ENCODE results near the gene ZNHIT6. TPM values are rescaled to one million over a fixed set of nuclear protein-coding genes. Genes with fewer than 3 reads are reported as not detected.
"Not testable (repeated sequence)": the region's sequence is repeated elsewhere in the genome, so short reads cannot be mapped to it uniquely, and the experiment has no call there.

ZNHIT6 gene
- total and polyA plus RNA-seq, 5 donors from 2014 or later = 14.5 to 20.3 (median 16.4) TPM

DNA sequence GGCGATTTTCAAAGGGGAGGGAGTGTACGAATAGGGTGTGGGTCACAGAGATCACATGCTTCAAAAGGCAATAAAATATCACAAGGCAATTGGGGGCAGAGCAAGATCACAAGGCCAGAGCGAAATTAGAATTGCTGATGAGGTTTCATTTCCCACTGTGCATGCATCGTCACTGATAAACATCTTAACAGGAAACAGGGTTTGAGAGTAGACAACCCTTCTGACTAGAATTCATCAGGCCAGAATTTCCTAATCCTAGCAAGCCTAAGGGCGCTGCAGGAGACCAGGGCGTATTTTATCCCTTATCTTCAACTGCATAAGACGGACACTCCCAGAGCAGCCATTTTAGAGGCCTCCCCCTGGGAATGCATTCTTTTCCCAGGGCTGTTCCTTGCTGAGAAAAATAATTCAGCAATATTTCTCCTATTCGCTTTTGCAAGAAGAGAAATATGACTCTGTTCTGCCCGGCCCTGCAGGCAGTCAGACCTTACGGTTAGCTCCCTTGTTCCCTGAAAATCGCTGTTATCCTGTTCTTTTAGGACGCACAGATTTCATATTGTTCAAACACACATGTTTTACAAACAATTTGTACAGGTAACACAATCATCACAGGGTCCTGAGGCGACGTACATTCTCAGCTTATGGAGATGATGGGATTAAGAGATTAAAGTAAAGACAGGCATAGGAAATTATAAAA, 6.3 kb upstream of the ZNHIT6 start:
- H3K36me3 ChIP-seq (ENCODE audit: control insufficient read depth, insufficient read depth, low read length); H3K4me3 Mint-ChIP-seq; H3K9me3 ChIP-seq (ENCODE audit: control insufficient read depth in 2 of 2, low read length in 2 of 2); H3K36me3 Mint-ChIP-seq; H3K4me1 ChIP-seq (ENCODE audit: control insufficient read depth, insufficient read depth, low read length, poor library complexity, severe bottlenecking); H3K27ac ChIP-seq (ENCODE audit: insufficient read depth, low read length, poor library complexity, severe bottlenecking); ATAC-seq (ENCODE audit: low read depth in 2 of 2); H3K27me3 ChIP-seq (ENCODE audit: control insufficient read depth, insufficient read depth, low read length); H3K27ac Mint-ChIP-seq; H3K4me1 Mint-ChIP-seq; H3K4me3 ChIP-seq (ENCODE audit: low read depth, low read length): not testable (repeated sequence)
- peaks cover 26% of the 10 kb centered on the region for H3K27me3 Mint-ChIP-seq
- peak in 1 of 3 donors; percentile 12 for DNase-seq
- peaks cover 0 to 19% (median 5%) of the 10 kb centered on the region in 7 donors for H3K9me3 Mint-ChIP-seq

DNA sequence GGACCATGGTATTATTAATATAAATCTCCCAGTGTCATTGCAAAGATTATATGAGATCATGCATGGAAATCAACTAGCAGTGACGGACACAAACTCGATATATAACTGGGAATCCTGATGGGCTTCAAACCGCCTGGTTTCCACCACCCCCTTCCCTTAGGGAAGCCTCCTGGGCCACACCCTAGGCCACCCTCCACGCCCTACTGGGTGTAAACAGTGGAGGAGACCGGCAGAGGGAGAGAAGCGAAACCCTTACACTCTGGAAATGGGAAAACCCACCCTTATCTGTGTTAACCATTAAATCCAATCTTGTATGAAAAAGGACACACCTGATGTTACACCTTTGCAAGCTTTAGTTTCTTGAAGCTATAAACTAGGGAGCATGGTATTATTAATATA, 595 bp upstream of the ZNHIT6 start:
- Mint-ChIP-seq H3K4me1 (peaks cover 7 to 23% (median 17%) of the 10 kb centered on the region in 4 donors), H3K27me3 (peaks cover 6% of the 10 kb centered on the region), H3K27ac (no peak overlapping the region), H3K9me3 (peaks cover 0 to 3% (median 0%) of the 10 kb centered on the region in 7 donors), H3K36me3 (peaks cover 21% of the 10 kb centered on the region), H3K4me3 (no peak overlapping the region)
- Histone ChIP-seq H3K27me3 (ENCODE audit: control insufficient read depth, insufficient read depth, low read length) (peaks cover 5% of the 10 kb centered on the region), H3K27ac (ENCODE audit: insufficient read depth, low read length, poor library complexity, severe bottlenecking) (peak overlapping the region; percentile 69), H3K4me3 (ENCODE audit: low read depth, low read length) (peak overlapping the region; percentile 98), H3K36me3 (ENCODE audit: control insufficient read depth, insufficient read depth, low read length) (peaks cover 12% of the 10 kb centered on the region), H3K4me1 (ENCODE audit: control insufficient read depth, insufficient read depth, low read length, poor library complexity, severe bottlenecking) (peaks cover 23% of the 10 kb centered on the region), H3K9me3 (ENCODE audit: control insufficient read depth in 2 of 2, low read length in 2 of 2) (peaks cover 0 to 3% of the 10 kb centered on the region in 2 experiments)
- DNase-seq (no peak), ATAC-seq (ENCODE audit: low read depth in 2 of 2) (no peak)

DNA sequence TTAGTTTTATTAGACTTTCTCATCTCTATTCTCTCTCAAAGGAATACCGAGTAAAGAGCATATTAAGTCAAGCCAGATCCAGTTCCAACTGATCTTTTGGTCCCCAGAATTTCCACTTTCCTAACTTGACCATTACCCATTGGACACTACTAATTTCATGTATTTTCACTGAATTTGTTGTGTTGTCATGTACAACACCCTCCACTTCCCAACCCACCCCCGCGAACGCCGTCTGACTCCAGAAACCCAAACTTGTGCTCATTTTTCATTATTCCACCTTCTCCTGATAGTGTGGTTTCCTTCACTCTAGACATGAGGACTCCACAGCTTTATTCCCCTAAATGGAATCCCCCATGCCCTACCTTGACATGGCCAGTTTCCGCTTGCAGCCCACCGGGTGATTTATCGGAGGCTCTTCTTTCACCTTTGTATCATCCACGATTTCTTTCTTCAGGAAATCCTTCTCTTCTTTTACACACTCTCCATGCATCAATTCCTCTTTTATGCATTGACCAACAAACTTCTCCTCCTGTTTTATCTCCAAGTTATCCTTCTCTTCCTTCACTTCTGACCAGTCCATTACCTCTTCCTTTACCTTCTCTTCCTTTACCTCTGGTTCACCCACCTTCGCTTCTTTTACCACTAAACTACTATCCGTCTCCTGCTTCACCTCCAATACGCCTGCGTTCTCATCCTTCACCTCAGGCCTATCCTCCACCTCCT, 805 bp downstream of the ZNHIT6 start:
- Histone ChIP-seq H3K9me3 (ENCODE audit: control insufficient read depth in 2 of 2, low read length in 2 of 2) (no peaks in the 10 kb centered on the region), H3K4me1 (ENCODE audit: control insufficient read depth, insufficient read depth, low read length, poor library complexity, severe bottlenecking) (peaks cover 23% of the 10 kb centered on the region), H3K4me3 (ENCODE audit: low read depth, low read length) (peak overlapping the region; percentile 98), H3K36me3 (ENCODE audit: control insufficient read depth, insufficient read depth, low read length) (peaks cover 18% of the 10 kb centered on the region), H3K27ac (ENCODE audit: insufficient read depth, low read length, poor library complexity, severe bottlenecking) (peak overlapping the region; percentile 69), H3K27me3 (ENCODE audit: control insufficient read depth, insufficient read depth, low read length) (no peaks in the 10 kb centered on the region)
- ATAC-seq (ENCODE audit: low read depth in 2 of 2) = no peak
- no peaks in the 10 kb centered on the region for H3K27me3 Mint-ChIP-seq
- H3K27ac Mint-ChIP-seq = no peak overlapping the region
- H3K9me3 Mint-ChIP-seq = peaks cover 0 to 2% (median 0%) of the 10 kb centered on the region in 7 donors
- no peak for DNase-seq
- no peak overlapping the region for H3K4me3 Mint-ChIP-seq
- H3K36me3 Mint-ChIP-seq = peaks cover 28% of the 10 kb centered on the region
- peaks cover 11 to 35% (median 27%) of the 10 kb centered on the region in 4 donors for H3K4me1 Mint-ChIP-seq

- ATAC-seq (ENCODE audit: low read depth in 2 of 2) (no peak), DNase-seq (no peak)
- Mint-ChIP-seq H3K27ac (peak overlapping the region in 2 of 3 donors; percentile 0 to 10), H3K27me3 (no peaks in the 10 kb centered on the region), H3K4me1 (peaks cover 15 to 41% (median 31%) of the 10 kb centered on the region in 4 donors), H3K4me3 (peak overlapping the region in 3 of 4 donors; percentile 38 to 53 (median 49)), H3K36me3 (peaks cover 36% of the 10 kb centered on the region), H3K9me3 (peaks cover 0 to 2% (median 0%) of the 10 kb centered on the region in 7 donors)
- Histone ChIP-seq H3K9me3 (ENCODE audit: control insufficient read depth in 2 of 2, low read length in 2 of 2) (no peaks in the 10 kb centered on the region), H3K4me3 (ENCODE audit: low read depth, low read length) (peak overlapping the region; percentile 98), H3K36me3 (ENCODE audit: control insufficient read depth, insufficient read depth, low read length) (peaks cover 32% of the 10 kb centered on the region), H3K4me1 (ENCODE audit: control insufficient read depth, insufficient read depth, low read length, poor library complexity, severe bottlenecking) (peaks cover 23% of the 10 kb centered on the region), H3K27me3 (ENCODE audit: control insufficient read depth, insufficient read depth, low read length) (no peaks in the 10 kb centered on the region), H3K27ac (ENCODE audit: insufficient read depth, low read length, poor library complexity, severe bottlenecking) (no peak overlapping the region)
Measured at GRCh38 chr1:85705940-85706339, 2.3 kb downstream of the ZNHIT6 start.

- Histone ChIP-seq H3K4me1 (ENCODE audit: control insufficient read depth, insufficient read depth, low read length, poor library complexity, severe bottlenecking) (peaks cover 4% of the 10 kb centered on the region), H3K27me3 (ENCODE audit: control insufficient read depth, insufficient read depth, low read length) (no peaks in the 10 kb centered on the region), H3K27ac (ENCODE audit: insufficient read depth, low read length, poor library complexity, severe bottlenecking) (no peak overlapping the region), H3K9me3 (ENCODE audit: control insufficient read depth in 2 of 2, low read length in 2 of 2) (no peaks in the 10 kb centered on the region), H3K4me3 (ENCODE audit: low read depth, low read length) (no peak overlapping the region), H3K36me3 (ENCODE audit: control insufficient read depth, insufficient read depth, low read length) (peaks cover 55% of the 10 kb centered on the region)
- no peaks in the 10 kb centered on the region for H3K27me3 Mint-ChIP-seq
- H3K27ac Mint-ChIP-seq = peak overlapping the region in 1 of 3 donors; percentile 76
- DNase-seq = no peak
- peaks cover 49% of the 10 kb centered on the region for H3K36me3 Mint-ChIP-seq
- H3K4me3 Mint-ChIP-seq = no peak overlapping the region
- peaks cover 0 to under 1% (median 0%) of the 10 kb centered on the region in 7 donors for H3K9me3 Mint-ChIP-seq
- ATAC-seq (ENCODE audit: low read depth in 2 of 2) = no peak
- H3K4me1 Mint-ChIP-seq = peaks cover 23 to 54% (median 40%) of the 10 kb centered on the region in 4 donors
Measured at GRCh38 chr1:85700422-85700821, 7.8 kb downstream of the ZNHIT6 start.

- Histone ChIP-seq H3K27ac (ENCODE audit: insufficient read depth, low read length, poor library complexity, severe bottlenecking) (no peak overlapping the region), H3K9me3 (ENCODE audit: control insufficient read depth in 2 of 2, low read length in 2 of 2) (no peaks in the 10 kb centered on the region), H3K4me1 (ENCODE audit: control insufficient read depth, insufficient read depth, low read length, poor library complexity, severe bottlenecking) (no peaks in the 10 kb centered on the region), H3K36me3 (ENCODE audit: control insufficient read depth, insufficient read depth, low read length) (peaks cover 55% of the 10 kb centered on the region), H3K4me3 (ENCODE audit: low read depth, low read length) (no peak overlapping the region), H3K27me3 (ENCODE audit: control insufficient read depth, insufficient read depth, low read length) (no peaks in the 10 kb centered on the region)
- Mint-ChIP-seq H3K27ac (no peak overlapping the region), H3K9me3 (no peaks in the 10 kb centered on the region), H3K36me3 (peaks cover 46% of the 10 kb centered on the region), H3K4me3 (no peak overlapping the region), H3K4me1 (peaks cover 23 to 47% (median 37%) of the 10 kb centered on the region in 4 donors), H3K27me3 (no peaks in the 10 kb centered on the region)
- ATAC-seq (ENCODE audit: low read depth in 2 of 2) (no peak), DNase-seq (no peak)
Measured at GRCh38 chr1:85697895-85698294, 10.3 kb downstream of the ZNHIT6 start.

GRCh38 chr1:85692730-85693314, 15.4 kb downstream of the ZNHIT6 start:
- Histone ChIP-seq H3K4me3 (ENCODE audit: low read depth, low read length) (no peak overlapping the region), H3K36me3 (ENCODE audit: control insufficient read depth, insufficient read depth, low read length) (peaks cover 30% of the 10 kb centered on the region), H3K4me1 (ENCODE audit: control insufficient read depth, insufficient read depth, low read length, poor library complexity, severe bottlenecking) (no peaks in the 10 kb centered on the region), H3K27ac (ENCODE audit: insufficient read depth, low read length, poor library complexity, severe bottlenecking) (no peak overlapping the region), H3K27me3 (ENCODE audit: control insufficient read depth, insufficient read depth, low read length) (no peaks in the 10 kb centered on the region), H3K9me3 (ENCODE audit: control insufficient read depth in 2 of 2, low read length in 2 of 2) (no peaks in the 10 kb centered on the region)
- H3K4me1 Mint-ChIP-seq = peaks cover 9 to 41% (median 27%) of the 10 kb centered on the region in 4 donors
- H3K4me3 Mint-ChIP-seq = no peak overlapping the region
- no peaks in the 10 kb centered on the region for H3K27me3 Mint-ChIP-seq
- no peaks in the 10 kb centered on the region for H3K9me3 Mint-ChIP-seq
- H3K36me3 Mint-ChIP-seq = peaks cover 35% of the 10 kb centered on the region
- ATAC-seq (ENCODE audit: low read depth in 2 of 2) (no peak), DNase-seq (peak in 1 of 3 donors; percentile 41)
- H3K27ac Mint-ChIP-seq = peak overlapping the region in 1 of 3 donors; percentile 8

Data from CD4-positive, CD25-positive, alpha-beta regulatory T cell (primary cell).